GM12891 (cell line): ENCODE results near the gene GTF2I.
"Not testable (repeated sequence)": the region's sequence is repeated elsewhere in the genome, so short reads cannot be mapped to it uniquely, and the experiment has no call there.

ENCODE experiments used
- PAX5 ChIP-seq: IDR thresholded peaks from 2 replicates; pipeline ENCODE4 v1.6.1; 2011; ENCODE audit warnings: low read length, moderate library complexity, mild to moderate bottlenecking; ENCODE audit not compliant: insufficient read depth, severe bottlenecking
- POLR2A ChIP-seq: IDR thresholded peaks from 2 replicates; pipeline ENCODE4 v1.6.1; 2011; ENCODE audit warnings: low read depth, low read length, control low read depth
- POLR2AphosphoS5 ChIP-seq: IDR thresholded peaks from 2 replicates; pipeline ENCODE4 v1.6.1; 2011; ENCODE audit warnings: low read depth, low read length, control low read depth
- POU2F2 ChIP-seq: IDR thresholded peaks from 2 replicates; pipeline ENCODE4 v1.6.1; 2011; ENCODE audit warnings: low read depth, mild to moderate bottlenecking, control low read depth, low read length, moderate library complexity
- SPI1 ChIP-seq: IDR thresholded peaks from 2 replicates; pipeline ENCODE4 v1.6.1; 2011; ENCODE audit warnings: low read depth, low read length, control low read depth
- TAF1 ChIP-seq: IDR thresholded peaks from 2 replicates; pipeline ENCODE4 v1.6.1; 2011; ENCODE audit warnings: low read depth, low read length, control low read depth

DNA sequence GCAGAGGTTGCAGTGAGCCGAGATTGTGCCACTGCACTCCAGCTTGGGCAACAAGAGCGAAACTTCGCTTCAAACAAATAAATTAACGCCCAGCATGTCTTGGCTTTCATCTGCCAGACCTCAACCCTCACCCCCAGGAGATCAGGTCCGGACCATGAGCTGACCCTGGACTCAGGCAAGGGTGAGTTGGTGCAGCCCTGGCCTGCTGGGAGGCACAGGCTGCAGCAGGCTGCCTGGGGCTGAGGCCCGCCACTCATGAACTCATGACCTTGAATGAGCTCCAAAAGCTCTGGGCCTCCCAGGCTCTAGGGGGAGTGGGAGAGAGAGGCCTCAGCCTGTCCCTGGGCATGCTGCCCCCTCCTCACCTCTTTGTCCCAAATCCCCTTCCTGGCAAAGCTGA, 114.6 kb downstream of the GTF2I start:
- not testable (repeated sequence) for TF ChIP-seq POLR2A, POU2F2, TAF1, POLR2AphosphoS5, SPI1, PAX5
